BLaER1 (cell line): ENCODE measurements around the gene DGAT2.

Experiments used
- H3K27ac ChIP-seq: shearing (Covaris generic); formaldehyde crosslinking; 2 replicates; pipeline ENCODE4 v1.8.1; 2022
- H3K27me3 ChIP-seq: shearing (Covaris generic); formaldehyde crosslinking; 2 replicates; pipeline ENCODE4 v1.8.1; 2022
- H3K36me3 ChIP-seq: shearing (Covaris generic); formaldehyde crosslinking; 2 replicates; pipeline ENCODE4 v1.8.1; 2022
- H3K4me1 ChIP-seq: shearing (Covaris generic); formaldehyde crosslinking; 2 replicates; pipeline ENCODE4 v1.8.1; 2022
- H3K4me2 ChIP-seq: shearing (Covaris generic); formaldehyde crosslinking; 2 replicates; pipeline ENCODE4 v1.8.1; 2022
- H3K4me3 ChIP-seq: shearing (Covaris generic); formaldehyde crosslinking; 2 replicates; pipeline ENCODE4 v1.8.1; 2022
- H3K9ac ChIP-seq: shearing (Covaris generic); formaldehyde crosslinking; 2 replicates; pipeline ENCODE4 v1.8.1; 2022
- H3K9me3 ChIP-seq: shearing (Covaris generic); formaldehyde crosslinking; 2 replicates; pipeline ENCODE4 v1.8.1; 2022
- H4K20me1 ChIP-seq: shearing (Covaris generic); formaldehyde crosslinking; 2 replicates; pipeline ENCODE4 v1.8.1; 2022
- Cebpa-rat ChIP-seq: shearing (Covaris generic); IDR thresholded peaks from 2 replicates; pipeline ENCODE4 v1.8.1; 2022

The DGAT2 gene

GRCh38 chr11:75767793-75768111 lies 826 bp upstream of the DGAT2 start:
- peaks cover 39% of the 10 kb centered on the region for H3K27me3 ChIP-seq
- no peak overlapping the region for H3K27ac ChIP-seq
- no peak for TF ChIP-seq Cebpa-rat
- H3K9ac ChIP-seq = no peak overlapping the region
- peak overlapping the region; percentile 78 for H3K4me2 ChIP-seq
- no peaks in the 10 kb centered on the region for H4K20me1 ChIP-seq
- peak overlapping the region; percentile 59; the same call in 1 of the 2 replicates for H3K4me3 ChIP-seq
- peaks cover 13% of the 10 kb centered on the region for H3K4me1 ChIP-seq
- H3K9me3 ChIP-seq = peaks cover 5% of the 10 kb centered on the region; the same call in 1 of the 2 replicates
- H3K36me3 ChIP-seq = no peaks in the 10 kb centered on the region

DNA sequence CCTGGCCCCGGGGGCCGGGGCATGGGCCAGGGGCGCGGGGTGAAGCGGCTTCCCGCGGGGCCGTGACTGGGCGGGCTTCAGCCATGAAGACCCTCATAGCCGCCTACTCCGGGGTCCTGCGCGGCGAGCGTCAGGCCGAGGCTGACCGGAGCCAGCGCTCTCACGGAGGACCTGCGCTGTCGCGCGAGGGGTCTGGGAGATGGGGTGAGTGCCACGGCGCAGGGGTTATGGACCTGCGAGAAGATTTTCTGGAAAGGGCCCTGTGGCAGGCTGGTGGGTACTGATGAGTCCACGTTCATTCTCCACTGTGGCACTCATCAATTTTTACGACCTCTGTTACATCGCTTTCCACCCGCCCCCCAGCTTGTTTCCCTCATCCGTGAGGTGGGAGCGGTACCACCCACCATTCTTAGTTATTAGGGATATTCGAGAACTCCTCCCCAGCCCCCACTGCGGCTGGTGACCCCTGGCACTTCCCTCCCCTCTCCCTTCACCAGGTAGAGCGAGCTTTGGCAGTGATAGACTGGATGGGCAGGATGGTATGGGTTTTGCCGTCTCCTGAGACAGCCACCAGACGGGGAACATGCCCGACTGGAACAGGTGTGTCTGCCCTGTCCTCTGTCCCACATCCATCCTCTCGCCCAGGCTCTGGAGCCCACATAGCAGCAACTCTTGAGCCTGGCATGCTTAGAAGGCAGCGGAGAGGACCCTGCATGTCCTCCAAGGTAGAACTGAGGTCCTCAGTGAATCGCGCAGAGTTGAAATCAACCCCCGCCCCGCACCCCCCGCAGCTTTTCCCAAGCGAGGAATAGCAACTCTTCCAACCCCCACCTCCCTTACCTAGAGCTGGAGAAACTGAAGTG lies 562 bp downstream of the DGAT2 start:
- peaks cover 13% of the 10 kb centered on the region for H3K4me1 ChIP-seq

DNA sequence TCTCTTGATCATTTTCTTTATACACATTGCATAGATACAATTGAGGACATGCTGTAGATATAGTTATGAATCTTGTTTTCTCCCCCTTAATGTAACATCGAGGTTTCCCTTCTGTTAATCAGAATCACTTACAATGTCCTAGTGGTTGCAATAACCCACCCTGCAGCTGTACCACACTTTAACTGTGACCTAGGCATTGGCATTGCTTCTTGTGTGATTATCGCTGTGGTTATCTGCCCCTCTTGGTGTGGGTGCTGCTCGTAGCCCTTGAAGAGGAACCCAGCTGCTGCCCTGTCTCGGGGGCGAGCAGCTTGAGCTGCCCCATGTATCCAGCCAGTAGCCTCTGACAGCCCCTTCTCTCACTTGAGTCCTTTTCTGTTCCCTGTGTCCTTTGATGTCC lies 1.5 kb downstream of the DGAT2 start:
- H3K9me3 ChIP-seq = peaks cover 5% of the 10 kb centered on the region; the same call in 1 of the 2 replicates
- no peak for TF ChIP-seq Cebpa-rat
- H3K4me3 ChIP-seq = no peak overlapping the region
- H3K9ac ChIP-seq = no peak overlapping the region
- H3K4me2 ChIP-seq = no peak overlapping the region
- peaks cover 39% of the 10 kb centered on the region for H3K27me3 ChIP-seq
- no peaks in the 10 kb centered on the region for H3K36me3 ChIP-seq
- peaks cover 13% of the 10 kb centered on the region for H3K4me1 ChIP-seq
- H4K20me1 ChIP-seq = no peaks in the 10 kb centered on the region
- no peak overlapping the region for H3K27ac ChIP-seq

More for the DNA sequence above, 562 bp downstream of the DGAT2 start:
- H3K9ac ChIP-seq = peak overlapping the region; percentile 78; the same call in 1 of the 2 replicates
- peak overlapping the region; percentile 78 for H3K4me2 ChIP-seq
- H4K20me1 ChIP-seq = no peaks in the 10 kb centered on the region
- H3K4me3 ChIP-seq = peak overlapping the region; percentile 59
- H3K9me3 ChIP-seq = peaks cover 5% of the 10 kb centered on the region; the same call in 1 of the 2 replicates
- peaks cover 39% of the 10 kb centered on the region for H3K27me3 ChIP-seq
- peak overlapping the region; percentile 83; the same call in 1 of the 2 replicates for H3K27ac ChIP-seq
- no peak for TF ChIP-seq Cebpa-rat
- no peaks in the 10 kb centered on the region for H3K36me3 ChIP-seq

- no peak overlapping the region for H3K9ac ChIP-seq
- peaks cover 5% of the 10 kb centered on the region; the same call in 1 of the 2 replicates for H3K9me3 ChIP-seq
- H3K27ac ChIP-seq = no peak overlapping the region
- no peak overlapping the region for H3K4me3 ChIP-seq
- H3K36me3 ChIP-seq = no peaks in the 10 kb centered on the region
- TF ChIP-seq Cebpa-rat = no peak
- peaks cover 39% of the 10 kb centered on the region for H3K27me3 ChIP-seq
- H4K20me1 ChIP-seq = no peaks in the 10 kb centered on the region
- peaks cover 13% of the 10 kb centered on the region for H3K4me1 ChIP-seq
- no peak overlapping the region for H3K4me2 ChIP-seq
Observed at GRCh38 chr11:75771646-75772410, 3.2 kb downstream of the DGAT2 start.

DNA sequence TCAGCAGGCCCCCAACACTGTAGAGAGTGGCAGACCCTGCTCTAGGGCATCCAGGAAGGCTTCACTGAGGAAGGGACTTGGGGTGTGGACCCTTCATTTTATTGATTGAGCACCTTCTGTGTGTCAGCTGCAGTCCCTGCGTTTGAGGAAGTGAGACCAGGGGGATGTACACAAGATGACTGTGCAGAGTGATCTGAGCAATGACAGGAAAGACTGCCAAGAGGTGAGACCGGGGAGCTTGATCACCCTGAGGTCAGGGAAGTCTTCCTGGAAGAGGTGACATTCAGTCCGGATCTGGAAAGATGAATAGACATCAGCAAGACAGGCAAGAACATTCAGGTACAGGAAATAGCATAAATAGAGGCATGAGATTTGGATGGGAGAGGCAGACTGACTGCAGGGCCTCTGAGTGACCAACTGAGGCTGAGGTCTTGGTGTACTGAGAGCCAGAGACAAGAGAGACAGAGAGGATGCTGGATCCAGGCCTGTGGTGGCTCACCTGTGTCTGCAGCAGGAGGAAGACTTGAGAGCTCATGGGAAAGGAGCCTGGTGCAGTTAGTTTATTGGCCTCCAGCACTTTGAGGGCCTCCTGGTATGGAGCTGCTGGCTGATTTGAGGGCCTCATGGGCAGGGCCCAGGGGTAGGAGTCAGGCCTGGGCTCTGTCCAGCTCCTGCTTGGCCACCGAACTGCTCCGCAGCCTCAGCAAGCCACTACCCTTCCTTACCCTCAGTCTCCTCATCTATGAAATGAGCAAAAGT lies 5.2 kb downstream of the DGAT2 start:
- peaks cover 8% of the 10 kb centered on the region for H3K4me1 ChIP-seq
- peaks cover 3% of the 10 kb centered on the region; the same call in 1 of the 2 replicates for H3K9me3 ChIP-seq
- H4K20me1 ChIP-seq = no peaks in the 10 kb centered on the region
- H3K9ac ChIP-seq = no peak overlapping the region
- no peak overlapping the region for H3K27ac ChIP-seq
- no peak overlapping the region for H3K4me3 ChIP-seq
- no peaks in the 10 kb centered on the region for H3K36me3 ChIP-seq
- H3K27me3 ChIP-seq = peaks cover 21% of the 10 kb centered on the region
- no peak overlapping the region for H3K4me2 ChIP-seq
- TF ChIP-seq Cebpa-rat = no peak

- H3K9ac ChIP-seq = no peak overlapping the region
- H4K20me1 ChIP-seq = no peaks in the 10 kb centered on the region
- no peak overlapping the region for H3K4me2 ChIP-seq
- H3K36me3 ChIP-seq = no peaks in the 10 kb centered on the region
- H3K27ac ChIP-seq = no peak overlapping the region
- TF ChIP-seq Cebpa-rat = no peak
- H3K27me3 ChIP-seq = peaks cover 9% of the 10 kb centered on the region
- no peak overlapping the region for H3K4me3 ChIP-seq
- H3K9me3 ChIP-seq = no peaks in the 10 kb centered on the region
- 0 out of 2 replicates have a peak, but pooled peaks cover 5% of the 10 kb centered on the region for H3K4me1 ChIP-seq
Observed at GRCh38 chr11:75775056-75775455, 6.5 kb downstream of the DGAT2 start.

- no peaks in the 10 kb centered on the region for H4K20me1 ChIP-seq
- no peaks in the 10 kb centered on the region for H3K36me3 ChIP-seq
- H3K4me2 ChIP-seq = no peak overlapping the region
- no peaks in the 10 kb centered on the region for H3K9me3 ChIP-seq
- H3K27ac ChIP-seq = no peak overlapping the region
- 0 out of 2 replicates have a peak, but pooled peaks cover 5% of the 10 kb centered on the region for H3K4me1 ChIP-seq
- no peaks in the 10 kb centered on the region for H3K27me3 ChIP-seq
- no peak overlapping the region for H3K4me3 ChIP-seq
- no peak for TF ChIP-seq Cebpa-rat
- H3K9ac ChIP-seq = no peak overlapping the region
Observed at GRCh38 chr11:75776546-75776945, 8.0 kb downstream of the DGAT2 start.

DNA sequence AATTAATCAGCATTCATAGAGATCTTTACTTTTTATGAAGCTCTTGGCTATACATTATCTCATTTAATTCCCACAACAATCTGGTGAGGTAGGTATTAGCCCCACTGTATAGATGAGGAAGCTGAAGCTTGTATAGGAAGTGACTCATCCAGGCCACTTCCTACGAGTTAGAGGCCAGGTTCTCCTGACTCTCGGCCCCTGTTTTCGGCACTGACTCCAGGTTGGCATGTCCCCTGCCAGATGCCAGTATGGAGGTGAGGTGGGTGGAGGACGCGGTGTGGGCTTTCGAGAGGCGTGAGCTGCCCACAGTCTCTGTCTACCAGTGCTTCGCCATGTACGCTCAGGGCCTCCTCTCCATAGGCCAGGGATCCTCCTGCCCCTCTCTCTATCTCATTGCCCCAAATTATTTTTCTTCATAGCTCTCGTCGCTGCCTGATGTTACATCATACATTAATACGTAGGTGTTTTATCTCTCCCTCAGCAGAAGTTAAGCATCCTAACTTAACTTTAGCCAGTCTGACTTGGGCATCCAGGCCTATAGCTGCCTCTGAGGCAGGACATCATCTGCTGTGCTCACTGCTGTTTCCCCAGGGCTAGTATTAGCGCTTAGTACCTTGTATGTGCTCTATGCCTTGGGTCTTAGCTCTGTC lies 9.0 kb downstream of the DGAT2 start:
- Histone ChIP-seq H3K9me3 (no peaks in the 10 kb centered on the region), H3K9ac (no peak overlapping the region), H3K27ac (no peak overlapping the region), H3K36me3 (no peaks in the 10 kb centered on the region), H3K27me3 (no peaks in the 10 kb centered on the region), H3K4me1 (peaks cover 5% of the 10 kb centered on the region; the same call in 1 of the 2 replicates), H3K4me2 (no peak overlapping the region; the same call in 1 of the 2 replicates), H3K4me3 (no peak overlapping the region), H4K20me1 (no peaks in the 10 kb centered on the region)
- no peak for TF ChIP-seq Cebpa-rat

DNA sequence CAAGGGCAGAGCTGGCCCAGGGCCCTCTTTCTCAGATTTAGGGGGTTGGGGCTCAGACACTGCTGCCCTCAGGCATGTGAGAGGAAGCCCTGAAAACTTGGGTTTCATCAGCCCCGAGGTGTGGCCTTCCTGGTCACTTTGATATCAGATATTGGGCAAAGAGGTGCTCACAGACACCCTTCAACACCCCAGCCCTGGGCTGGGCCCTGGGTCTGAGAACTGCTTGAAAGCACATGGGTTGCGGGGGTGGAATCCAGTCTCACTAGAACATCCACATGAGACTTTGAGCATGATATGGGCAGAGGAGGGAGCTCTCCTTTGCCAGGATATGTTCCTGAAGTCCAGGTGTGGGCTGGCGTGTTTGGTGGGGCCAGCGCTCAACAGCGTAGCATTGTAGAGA lies 10.4 kb downstream of the DGAT2 start:
- peaks cover 16% of the 10 kb centered on the region for H3K4me1 ChIP-seq
- no peak overlapping the region for H3K4me3 ChIP-seq
- TF ChIP-seq Cebpa-rat = no peak
- no peaks in the 10 kb centered on the region for H3K36me3 ChIP-seq
- H3K9me3 ChIP-seq = no peaks in the 10 kb centered on the region
- H3K9ac ChIP-seq = no peak overlapping the region
- no peaks in the 10 kb centered on the region for H3K27me3 ChIP-seq
- no peak overlapping the region for H3K27ac ChIP-seq
- H3K4me2 ChIP-seq = no peak overlapping the region
- H4K20me1 ChIP-seq = no peaks in the 10 kb centered on the region
